Thoracic aorta (tissue), 2 donors: ENCODE results near the gene SH3GLB2. TPM values are rescaled to one million over a fixed set of nuclear protein-coding genes. Genes with fewer than 3 reads are reported as not detected.

ENCODE experiments used
- ATAC-seq: fragments of 150-250 bp; one replicate; pipeline ENCODE4 v1.8.0; 2017; ENCODE audit warnings: low read depth; ENCODE audit not compliant: insufficient number of reproducible peaks, low FRiP score
- DNase-seq: peaks from one replicate; pipeline ENCODE4 v3.0.0-alpha.2; 2020; ENCODE audit warnings: low spot score
- H3K27ac ChIP-seq, 2 donors: fragments of 200-600 bp; sonication (generic); 1 replicate in 1 of 2; 2 replicates in 1 of 2; pipeline ENCODE4 v1.5.1; 2016; ENCODE audit warnings: mild to moderate bottlenecking in 2 of 2, moderate library complexity in 2 of 2
- H3K27me3 ChIP-seq: fragments of 200-600 bp; sonication (generic); replicated peaks from 2 replicates; pipeline ENCODE4 v1.6.0; 2016; ENCODE audit warnings: mild to moderate bottlenecking; ENCODE audit not compliant: insufficient read depth
- H3K36me3 ChIP-seq: fragments of 200-600 bp; sonication (generic); one replicate; pipeline ENCODE4 v1.5.1; 2016
- H3K4me1 ChIP-seq, 2 donors: fragments of 200-600 bp; sonication (generic); 1 replicate in 1 of 2; 2 replicates in 1 of 2; pipeline versions ENCODE4 v1.5.1 to v1.6.0; 2016; ENCODE audit warnings: low read depth in 2 of 2, mild to moderate bottlenecking in 1 of 2; ENCODE audit not compliant: control insufficient read depth in 1 of 2
- H3K4me3 ChIP-seq: fragments of 200-600 bp; sonication (generic); 2 replicates; pipeline ENCODE4 v1.5.1; 2016; ENCODE audit warnings: mild to moderate bottlenecking
- H3K9me3 ChIP-seq: fragments of 200-600 bp; sonication (generic); 2 replicates; pipeline ENCODE4 v1.5.1; 2016
- CTCF ChIP-seq: fragments of 200-600 bp; sonication (generic); IDR thresholded peaks from one replicate; pipeline ENCODE4 v1.5.1; 2019; ENCODE audit warnings: antibody characterized with exemption
- total RNA-seq, 2 donors: library from RNA; depleted of rRNA; stranded (reverse); fragments of >200 nt; gene quantifications; one replicate each; pipeline versions ENCODE4 v1.1.0 to v1.2.3, GENCODE V29; 2016

The SH3GLB2 gene
- total RNA-seq, 2 donors from 2014 or later, result 101 to 184 TPM

DNA sequence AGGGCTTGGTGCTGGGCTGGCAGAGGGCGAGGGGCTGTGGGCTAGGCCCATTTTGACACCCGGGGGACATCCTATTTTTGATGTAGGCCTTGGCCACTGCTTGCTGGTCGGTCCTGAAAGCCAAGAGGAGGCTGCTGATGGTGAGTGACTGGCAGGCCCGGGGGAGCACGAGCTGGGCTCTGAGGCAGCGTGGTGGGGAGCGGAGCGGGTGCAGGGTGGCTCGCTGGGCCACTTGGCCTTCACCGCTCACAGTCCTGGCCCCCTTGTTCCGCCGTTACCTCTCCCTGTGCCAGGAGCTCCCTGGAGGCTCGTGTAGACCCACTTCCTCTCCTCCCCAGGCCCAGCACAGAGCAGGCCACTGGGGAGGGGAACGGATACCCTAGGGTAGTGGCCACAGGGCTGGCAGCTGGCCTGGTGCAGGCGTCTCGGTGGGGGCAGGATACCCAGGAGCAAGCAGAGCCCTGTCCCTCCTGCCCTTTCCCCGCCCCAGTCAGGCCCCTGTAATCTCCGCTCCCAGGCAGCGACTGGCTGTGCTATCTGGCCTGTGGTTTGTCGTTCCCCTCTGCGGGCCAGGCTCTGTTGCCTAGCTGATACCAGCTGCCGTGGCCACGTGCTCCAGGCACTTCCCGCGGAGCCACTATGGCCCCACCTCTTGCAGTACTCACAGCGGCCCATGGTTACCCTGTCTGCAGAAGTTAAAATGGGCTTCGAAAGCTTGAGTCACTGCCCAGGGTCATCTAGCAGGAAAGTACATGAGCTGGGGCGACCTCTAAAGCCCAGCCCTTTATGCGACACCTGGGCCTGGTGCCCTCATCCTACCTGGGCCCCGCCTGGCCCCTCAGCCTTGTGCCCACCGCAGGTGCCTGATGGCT is 41.1 kb upstream of the SH3GLB2 start:
- Histone ChIP-seq H3K4me3 (no peak overlapping the region), H3K36me3 (peaks cover 14% of the 10 kb centered on the region), H3K27me3 (no peaks in the 10 kb centered on the region), H3K4me1 (no peaks in the 10 kb centered on the region), H3K27ac (no peak overlapping the region), H3K9me3 (no peaks in the 10 kb centered on the region)
- ATAC-seq (no peak), DNase-seq (no peak)
- no peak for TF ChIP-seq CTCF

- no peak for TF ChIP-seq CTCF
- peaks cover 17% of the 10 kb centered on the region for H3K36me3 ChIP-seq
- no peaks in the 10 kb centered on the region for H3K4me1 ChIP-seq
- no peak overlapping the region for H3K4me3 ChIP-seq
- no peak for DNase-seq
- H3K9me3 ChIP-seq, result no peaks in the 10 kb centered on the region
- ATAC-seq, result no peak
- H3K27me3 ChIP-seq, result no peaks in the 10 kb centered on the region
- no peak overlapping the region for H3K27ac ChIP-seq
Observed at GRCh38 chr9:129068110-129068509, 40.0 kb upstream of the SH3GLB2 start.

DNA sequence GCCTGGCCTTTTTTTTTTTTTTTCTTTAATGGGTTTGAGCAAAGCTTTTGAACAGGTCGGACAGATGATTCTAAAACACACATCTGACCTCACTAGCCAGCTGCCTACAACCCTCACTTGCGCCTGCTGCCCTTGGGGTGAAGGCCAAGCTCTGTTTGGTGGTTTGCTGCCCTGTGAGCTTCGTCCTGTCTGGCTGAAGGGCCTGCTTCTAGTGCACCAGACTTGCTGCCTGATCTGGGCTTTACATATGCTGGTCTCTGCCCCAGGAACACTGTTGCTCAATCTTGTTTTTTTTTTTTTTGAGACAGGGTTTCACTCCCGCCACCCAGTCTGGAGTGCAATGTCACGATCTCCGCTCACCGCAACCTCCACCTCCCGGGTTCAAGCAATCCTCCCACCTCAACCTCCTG is 36.4 kb upstream of the SH3GLB2 start:
- Histone ChIP-seq H3K4me3 (no peak overlapping the region), H3K9me3 (no peaks in the 10 kb centered on the region), H3K4me1 (no peaks in the 10 kb centered on the region), H3K27ac (no peak overlapping the region), H3K36me3 (peaks cover 38% of the 10 kb centered on the region), H3K27me3 (no peaks in the 10 kb centered on the region)
- DNase-seq, result no peak
- TF ChIP-seq CTCF, result no peak
- ATAC-seq, result no peak

GRCh38 chr9:129063061-129063460 is 34.9 kb upstream of the SH3GLB2 start:
- H3K4me3 ChIP-seq, result no peak overlapping the region
- no peak overlapping the region for H3K27ac ChIP-seq
- no peaks in the 10 kb centered on the region for H3K9me3 ChIP-seq
- DNase-seq (no peak), ATAC-seq (no peak)
- H3K4me1 ChIP-seq, result no peaks in the 10 kb centered on the region
- no peak for TF ChIP-seq CTCF
- H3K27me3 ChIP-seq, result no peaks in the 10 kb centered on the region
- H3K36me3 ChIP-seq, result peaks cover 46% of the 10 kb centered on the region

DNA sequence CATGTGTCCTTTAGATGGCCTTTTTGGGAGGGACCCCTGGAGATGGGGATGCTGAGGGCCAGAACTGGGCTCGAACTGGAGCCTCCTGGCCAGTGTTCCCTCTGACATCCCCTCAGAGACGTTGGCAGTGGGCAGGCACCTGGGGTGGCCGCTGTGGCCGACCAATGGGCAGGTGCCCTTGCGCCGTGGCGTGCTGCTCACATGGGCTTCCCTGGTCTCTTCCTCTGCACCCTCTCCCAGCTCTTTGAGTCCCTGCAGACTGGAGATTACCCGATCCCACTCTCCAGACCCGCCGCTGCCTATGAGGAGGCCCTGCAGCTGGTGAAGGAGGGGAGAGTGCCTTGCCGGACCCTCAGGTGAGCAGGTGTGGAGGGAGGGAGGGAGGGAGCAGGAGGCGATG is 32.9 kb upstream of the SH3GLB2 start:
- TF ChIP-seq CTCF, result no peak
- ATAC-seq (no peak), DNase-seq (no peak)
- Histone ChIP-seq H3K4me3 (no peak overlapping the region), H3K9me3 (no peaks in the 10 kb centered on the region), H3K4me1 (no peaks in the 10 kb centered on the region), H3K36me3 (peaks cover 38% of the 10 kb centered on the region), H3K27me3 (no peaks in the 10 kb centered on the region), H3K27ac (no peak overlapping the region)
